Transverse colon (tissue), 3 donors: ENCODE data around the gene RPRD1B.

Experiments used
- POLR2A ChIP-seq: fragments of 450-650 bp; IDR thresholded peaks from one replicate; pipeline ENCODE4 v1.6.1; 2016; ENCODE audit warnings: antibody characterized with exemption, mild to moderate bottlenecking, moderate library complexity
- TF ChIP-seq, protein P1 (sequence below), 5 experiments: fragments of 200-600 bp in 3 of 5; fragments of 450-650 bp in 2 of 5; sonication (generic) in 3 of 5; IDR thresholded peaks; 1 replicate in 2 of 5; 2 replicates in 3 of 5; pipeline ENCODE4 v1.5.1; 2016 to 2017; ENCODE audit warnings: antibody characterized with exemption in 5 of 5, inconsistent platforms in 3 of 5, mild to moderate bottlenecking in 2 of 5, moderate library complexity in 1 of 5

DNA sequence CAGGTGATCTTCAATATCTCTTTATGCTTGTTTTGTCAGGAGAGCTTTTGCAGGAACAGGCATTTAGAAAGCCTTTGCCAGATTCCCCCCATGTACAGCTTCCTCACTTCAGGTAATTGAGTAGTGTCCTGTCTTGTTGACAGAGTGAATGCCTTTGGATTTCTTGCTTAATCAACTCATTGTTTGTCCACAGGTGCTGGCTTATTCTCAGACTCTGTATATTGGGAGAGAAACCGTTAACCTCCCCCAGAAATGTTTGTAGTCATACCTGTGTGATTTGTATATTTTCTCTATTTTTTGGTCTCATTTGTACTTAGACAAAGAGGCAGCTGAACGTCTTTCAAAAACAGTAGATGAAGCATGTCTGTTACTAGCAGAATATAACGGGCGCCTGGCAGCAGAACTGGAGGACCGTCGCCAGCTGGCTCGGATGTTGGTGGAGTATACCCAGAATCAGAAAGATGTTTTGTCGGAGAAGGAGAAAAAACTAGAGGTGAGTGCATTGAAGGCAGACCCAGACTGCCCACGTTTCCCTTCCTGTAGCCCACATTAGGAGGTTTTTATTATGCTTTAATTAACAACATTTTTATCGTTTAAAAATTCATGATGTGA lies 32.3 kb downstream of the RPRD1B start:
- TF ChIP-seq POLR2A: no peak
- TF ChIP-seq, protein P1, sequence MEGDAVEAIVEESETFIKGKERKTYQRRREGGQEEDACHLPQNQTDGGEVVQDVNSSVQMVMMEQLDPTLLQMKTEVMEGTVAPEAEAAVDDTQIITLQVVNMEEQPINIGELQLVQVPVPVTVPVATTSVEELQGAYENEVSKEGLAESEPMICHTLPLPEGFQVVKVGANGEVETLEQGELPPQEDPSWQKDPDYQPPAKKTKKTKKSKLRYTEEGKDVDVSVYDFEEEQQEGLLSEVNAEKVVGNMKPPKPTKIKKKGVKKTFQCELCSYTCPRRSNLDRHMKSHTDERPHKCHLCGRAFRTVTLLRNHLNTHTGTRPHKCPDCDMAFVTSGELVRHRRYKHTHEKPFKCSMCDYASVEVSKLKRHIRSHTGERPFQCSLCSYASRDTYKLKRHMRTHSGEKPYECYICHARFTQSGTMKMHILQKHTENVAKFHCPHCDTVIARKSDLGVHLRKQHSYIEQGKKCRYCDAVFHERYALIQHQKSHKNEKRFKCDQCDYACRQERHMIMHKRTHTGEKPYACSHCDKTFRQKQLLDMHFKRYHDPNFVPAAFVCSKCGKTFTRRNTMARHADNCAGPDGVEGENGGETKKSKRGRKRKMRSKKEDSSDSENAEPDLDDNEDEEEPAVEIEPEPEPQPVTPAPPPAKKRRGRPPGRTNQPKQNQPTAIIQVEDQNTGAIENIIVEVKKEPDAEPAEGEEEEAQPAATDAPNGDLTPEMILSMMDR (IDR thresholded peaks at IDR 0.05): no peak
